RPMI8226 (cell line): ENCODE results near the gene LRRC52.

Source experiments
- DNase-seq: peaks from one replicate; pipeline ENCODE4 v3.0.0-alpha.2; 2015

Gene LRRC52

GRCh38 chr1:165537356-165538109 lies 6.3 kb upstream of the LRRC52 start:
- DNase-seq: no peak

GRCh38 chr1:165539306-165539705 lies 4.5 kb upstream of the LRRC52 start:
- DNase-seq: no peak

GRCh38 chr1:165539908-165540307 lies 3.9 kb upstream of the LRRC52 start:
- no peak for DNase-seq

GRCh38 chr1:165542015-165542631 lies 1.7 kb upstream of the LRRC52 start:
- no peak for DNase-seq

GRCh38 chr1:165542647-165543046 lies 1.2 kb upstream of the LRRC52 start:
- no peak for DNase-seq

GRCh38 chr1:165544996-165545395 lies 1.2 kb downstream of the LRRC52 start:
- no peak for DNase-seq

GRCh38 chr1:165545974-165546373 lies 2.2 kb downstream of the LRRC52 start:
- no peak for DNase-seq

GRCh38 chr1:165549973-165550372 lies 6.2 kb downstream of the LRRC52 start:
- no peak for DNase-seq

GRCh38 chr1:165551469-165551868 lies 7.7 kb downstream of the LRRC52 start:
- DNase-seq: no peak

GRCh38 chr1:165560883-165561656 lies 17.3 kb downstream of the LRRC52 start:
- DNase-seq: no peak

- no peak for DNase-seq
Observed at GRCh38 chr1:165562571-165562970, 18.8 kb downstream of the LRRC52 start.

GRCh38 chr1:165563551-165563950 lies 19.8 kb downstream of the LRRC52 start:
- no peak for DNase-seq

- DNase-seq: no peak
Observed at GRCh38 chr1:165564561-165564960, 20.8 kb downstream of the LRRC52 start.

- no peak for DNase-seq
Observed at GRCh38 chr1:165565751-165566490, 22.1 kb downstream of the LRRC52 start.

- DNase-seq: no peak
Observed at GRCh38 chr1:165570078-165570477, 26.3 kb downstream of the LRRC52 start.

GRCh38 chr1:165573787-165574186 lies 30.0 kb downstream of the LRRC52 start:
- DNase-seq: no peak

- DNase-seq: no peak
Observed at GRCh38 chr1:165574295-165574694, 30.5 kb downstream of the LRRC52 start.

GRCh38 chr1:165575468-165576099 lies 31.8 kb downstream of the LRRC52 start:
- no peak for DNase-seq

GRCh38 chr1:165576536-165576935 lies 32.7 kb downstream of the LRRC52 start:
- DNase-seq: no peak

GRCh38 chr1:165577707-165578106 lies 33.9 kb downstream of the LRRC52 start:
- DNase-seq: no peak

- no peak for DNase-seq
Observed at GRCh38 chr1:165580931-165581871, 37.4 kb downstream of the LRRC52 start.

GRCh38 chr1:165581926-165582325 lies 38.1 kb downstream of the LRRC52 start:
- no peak for DNase-seq
